AG10803 (cell line): ENCODE measurements around the gene GALNTL6.
A peak's percentile ranks its signal among the peaks of the same experiment; 100 is the strongest.
"Not testable (repeated sequence)": the region's sequence is repeated elsewhere in the genome, so short reads cannot be mapped to it uniquely, and the experiment has no call there.

Experiments
- DNase-seq: peaks from one replicate; pipeline ENCODE4 v3.0.0; 2010; ENCODE audit warnings: low read depth
- H3K4me3 ChIP-seq: 2 replicates; pipeline ENCODE4 v1.5.1; 2011; ENCODE audit warnings: mild to moderate bottlenecking, low read length, control low read depth
- TF ChIP-seq, protein P1 (sequence below): conservative IDR thresholded peaks from 2 replicates; pipeline ENCODE4 v1.5.1; 2011; ENCODE audit warnings: mild to moderate bottlenecking, low read length, control low read depth, inconsistent platforms

The GALNTL6 gene

DNA sequence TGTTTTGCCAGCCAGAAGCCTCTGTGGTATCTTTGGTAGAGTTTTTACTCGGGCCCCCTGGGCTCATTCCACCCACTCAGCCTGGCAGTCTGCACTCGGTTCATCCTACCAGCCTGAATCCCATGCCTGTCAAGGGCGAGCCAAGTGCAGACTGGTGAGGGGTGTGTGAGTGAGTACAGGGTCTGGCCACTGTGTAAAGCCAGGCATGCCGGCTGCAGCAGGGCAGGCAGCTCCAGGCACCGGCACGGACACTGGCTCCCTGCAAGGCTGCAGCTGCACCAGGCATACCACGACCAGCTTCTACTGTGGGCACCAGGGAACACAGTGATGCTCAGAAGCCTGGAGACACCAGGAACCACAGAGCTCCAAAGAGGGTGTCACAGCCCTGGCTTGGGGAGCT, 1161.4 kb downstream of the GALNTL6 start:
- no peak overlapping the region for H3K4me3 ChIP-seq
- TF ChIP-seq, protein P1, sequence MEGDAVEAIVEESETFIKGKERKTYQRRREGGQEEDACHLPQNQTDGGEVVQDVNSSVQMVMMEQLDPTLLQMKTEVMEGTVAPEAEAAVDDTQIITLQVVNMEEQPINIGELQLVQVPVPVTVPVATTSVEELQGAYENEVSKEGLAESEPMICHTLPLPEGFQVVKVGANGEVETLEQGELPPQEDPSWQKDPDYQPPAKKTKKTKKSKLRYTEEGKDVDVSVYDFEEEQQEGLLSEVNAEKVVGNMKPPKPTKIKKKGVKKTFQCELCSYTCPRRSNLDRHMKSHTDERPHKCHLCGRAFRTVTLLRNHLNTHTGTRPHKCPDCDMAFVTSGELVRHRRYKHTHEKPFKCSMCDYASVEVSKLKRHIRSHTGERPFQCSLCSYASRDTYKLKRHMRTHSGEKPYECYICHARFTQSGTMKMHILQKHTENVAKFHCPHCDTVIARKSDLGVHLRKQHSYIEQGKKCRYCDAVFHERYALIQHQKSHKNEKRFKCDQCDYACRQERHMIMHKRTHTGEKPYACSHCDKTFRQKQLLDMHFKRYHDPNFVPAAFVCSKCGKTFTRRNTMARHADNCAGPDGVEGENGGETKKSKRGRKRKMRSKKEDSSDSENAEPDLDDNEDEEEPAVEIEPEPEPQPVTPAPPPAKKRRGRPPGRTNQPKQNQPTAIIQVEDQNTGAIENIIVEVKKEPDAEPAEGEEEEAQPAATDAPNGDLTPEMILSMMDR: no peak
- DNase-seq: no peak

DNA sequence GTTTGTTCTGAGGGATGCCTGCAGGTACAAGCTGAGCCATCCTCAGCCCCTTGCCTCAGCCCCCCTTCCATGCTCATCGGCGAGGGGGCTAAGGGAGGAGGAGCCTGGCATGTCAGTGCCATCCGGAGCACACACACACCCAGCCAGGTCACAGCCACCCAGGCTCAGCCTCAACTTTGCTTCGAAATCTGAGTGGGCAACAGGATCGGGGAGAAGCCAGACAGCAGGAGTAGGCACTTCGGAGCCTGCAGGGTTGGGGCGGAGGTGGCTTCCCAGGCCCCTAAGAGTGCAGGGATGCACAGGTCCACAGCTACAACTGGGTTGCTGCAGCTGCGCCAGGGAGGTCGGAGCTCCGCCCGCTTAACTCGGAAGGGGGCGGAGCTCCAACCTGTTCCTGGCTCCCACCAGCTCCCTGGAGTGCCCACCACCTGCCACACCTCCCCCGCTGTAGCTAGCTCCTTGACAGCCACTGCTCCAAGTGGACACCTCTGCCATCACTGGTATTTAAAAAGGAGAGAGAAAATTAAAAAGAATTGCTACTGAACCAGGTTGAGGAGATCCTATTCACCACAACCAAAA, 1162.5 kb downstream of the GALNTL6 start:
- no peak overlapping the region for H3K4me3 ChIP-seq
- TF ChIP-seq, protein P1: no peak

DNA sequence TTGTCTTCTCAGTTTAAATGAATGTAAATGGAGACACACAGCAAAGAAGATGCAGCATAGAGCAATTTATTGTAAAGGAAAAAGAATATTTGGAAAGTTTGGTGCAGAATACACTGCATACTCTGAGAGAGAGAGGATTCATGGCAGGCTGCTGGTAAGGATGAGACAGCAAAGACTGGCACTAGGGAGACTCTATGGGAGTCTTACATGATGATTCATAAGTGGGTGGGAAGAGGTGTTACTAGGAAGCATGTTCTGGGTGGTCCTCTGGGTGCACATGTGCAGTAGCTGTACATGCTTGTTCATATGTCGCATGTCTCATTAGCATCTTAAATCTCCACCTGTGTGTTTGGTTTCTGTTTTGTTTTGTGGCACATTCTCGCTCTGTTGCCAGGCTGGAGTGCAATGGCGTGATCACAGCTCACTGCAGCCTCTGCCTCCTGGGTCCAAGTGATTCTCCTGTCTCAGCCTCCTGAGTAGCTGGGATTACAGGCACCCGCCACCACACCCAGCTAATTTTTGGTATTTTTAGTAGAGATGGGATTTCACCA, 1164.4 kb downstream of the GALNTL6 start:
- not testable (repeated sequence) for DNase-seq, H3K4me3 ChIP-seq

More for the DNA sequence above, 1162.5 kb downstream of the GALNTL6 start:
- DNase-seq: no peak

DNA sequence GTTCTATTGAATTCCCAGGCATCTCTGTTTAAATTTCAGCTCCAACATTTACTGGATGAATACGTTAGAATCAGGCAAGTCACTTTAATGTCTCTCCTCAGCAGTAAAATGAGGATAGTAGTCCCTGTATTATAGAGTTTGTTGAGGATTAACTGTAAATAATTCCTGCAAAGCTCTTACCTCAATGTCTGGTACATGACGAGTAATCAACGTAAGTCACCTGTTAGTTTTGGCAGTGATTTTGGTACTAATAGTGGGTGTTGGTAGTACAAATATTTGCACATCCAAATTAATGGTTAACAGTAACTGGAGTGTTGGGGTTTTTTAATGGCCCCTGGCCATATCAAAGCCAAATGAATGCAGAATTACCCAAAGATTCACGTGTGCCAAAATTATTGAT, 1165.6 kb downstream of the GALNTL6 start:
- H3K4me3 ChIP-seq: no peak overlapping the region
- TF ChIP-seq, protein P1: no peak

DNA sequence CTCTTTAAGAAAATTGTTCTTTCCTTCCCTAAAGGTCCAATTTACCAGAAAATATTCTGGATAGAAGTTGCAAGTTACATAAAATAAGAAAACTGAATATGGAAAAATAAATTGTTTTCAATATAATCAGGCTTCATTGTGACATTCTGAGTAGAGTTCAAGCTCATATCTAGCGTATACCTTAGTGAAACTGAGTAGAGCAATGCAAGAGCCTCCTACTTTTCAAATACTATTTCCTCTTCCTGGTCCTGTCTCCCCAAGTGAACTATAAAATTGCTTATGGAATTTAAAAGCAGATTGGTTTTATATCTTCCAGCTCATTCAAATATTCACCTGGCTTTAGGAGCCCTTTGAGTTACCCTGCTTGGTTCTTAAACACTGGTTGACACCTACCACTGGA, 1166.1 kb downstream of the GALNTL6 start:
- TF ChIP-seq, protein P1: no peak
- no peak for DNase-seq
- no peak overlapping the region for H3K4me3 ChIP-seq

More for the DNA sequence above, 1165.6 kb downstream of the GALNTL6 start:
- DNase-seq: no peak

DNA sequence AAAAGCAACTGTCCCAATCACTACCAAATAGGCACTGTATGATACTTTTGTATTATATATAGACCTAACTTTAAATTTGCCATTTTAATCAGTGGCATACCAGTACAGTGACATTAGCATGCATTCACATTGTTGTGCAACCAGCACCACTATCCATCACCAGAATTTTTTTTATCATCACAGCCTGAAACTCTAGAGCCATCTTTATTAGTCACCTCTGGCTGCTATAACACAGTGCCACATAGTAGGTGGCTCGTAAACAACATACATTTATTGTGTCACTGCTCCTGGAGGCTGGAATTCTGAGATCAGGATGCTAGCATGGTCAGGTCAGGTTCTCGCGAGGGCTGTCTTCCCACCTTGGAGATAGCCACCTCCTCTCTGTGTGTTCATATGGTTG, 1167.0 kb downstream of the GALNTL6 start:
- TF ChIP-seq, protein P1: no peak
- DNase-seq: no peak
- H3K4me3 ChIP-seq: no peak overlapping the region

DNA sequence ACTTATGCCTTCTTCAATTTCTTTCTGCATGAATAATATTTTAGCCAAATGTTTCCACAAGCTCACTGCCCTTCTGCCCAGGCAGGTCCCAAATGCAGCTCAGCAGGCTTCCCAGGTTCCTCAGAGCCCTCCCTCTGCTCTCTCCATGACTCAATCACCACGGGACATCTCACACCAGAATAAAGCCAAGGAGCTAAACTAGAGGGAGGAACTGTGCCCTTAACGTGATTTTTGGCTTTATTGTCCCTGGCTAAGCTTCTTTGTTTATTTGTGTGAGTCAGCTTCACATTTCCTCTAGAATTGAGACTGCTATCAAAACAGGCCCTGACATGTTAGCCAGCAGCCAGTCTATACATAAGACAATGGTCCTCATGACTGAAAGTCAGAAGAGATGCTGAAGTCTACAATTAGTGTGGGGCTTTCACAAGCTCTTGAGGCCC, 1169.0 kb downstream of the GALNTL6 start:
- H3K4me3 ChIP-seq: no peak overlapping the region
- TF ChIP-seq, protein P1: no peak
- peak; percentile 35 for DNase-seq
